Activated CD8-positive, alpha-beta memory T cell treated with anti-CD3 and anti-CD28 coated beads for 48 hours (primary cell): Measurements from ENCODE around the gene HDAC1.
A peak's percentile ranks its signal among the peaks of the same experiment; 100 is the strongest.
"Not testable (repeated sequence)": the region's sequence is repeated elsewhere in the genome, so short reads cannot be mapped to it uniquely, and the experiment has no call there.

Experiments used
- DNase-seq, 3 experiments: peaks; one replicate each; pipeline ENCODE4 v3.0.0-alpha.2; 2020; ENCODE audit warnings: low read depth in 2 of 3, low spot score in 2 of 3

The HDAC1 gene

GRCh38 chr1:32273391-32274208 lies 18.3 kb upstream of the HDAC1 start:
- DNase-seq = peak; percentile 48 to 63 (median 58)

DNA sequence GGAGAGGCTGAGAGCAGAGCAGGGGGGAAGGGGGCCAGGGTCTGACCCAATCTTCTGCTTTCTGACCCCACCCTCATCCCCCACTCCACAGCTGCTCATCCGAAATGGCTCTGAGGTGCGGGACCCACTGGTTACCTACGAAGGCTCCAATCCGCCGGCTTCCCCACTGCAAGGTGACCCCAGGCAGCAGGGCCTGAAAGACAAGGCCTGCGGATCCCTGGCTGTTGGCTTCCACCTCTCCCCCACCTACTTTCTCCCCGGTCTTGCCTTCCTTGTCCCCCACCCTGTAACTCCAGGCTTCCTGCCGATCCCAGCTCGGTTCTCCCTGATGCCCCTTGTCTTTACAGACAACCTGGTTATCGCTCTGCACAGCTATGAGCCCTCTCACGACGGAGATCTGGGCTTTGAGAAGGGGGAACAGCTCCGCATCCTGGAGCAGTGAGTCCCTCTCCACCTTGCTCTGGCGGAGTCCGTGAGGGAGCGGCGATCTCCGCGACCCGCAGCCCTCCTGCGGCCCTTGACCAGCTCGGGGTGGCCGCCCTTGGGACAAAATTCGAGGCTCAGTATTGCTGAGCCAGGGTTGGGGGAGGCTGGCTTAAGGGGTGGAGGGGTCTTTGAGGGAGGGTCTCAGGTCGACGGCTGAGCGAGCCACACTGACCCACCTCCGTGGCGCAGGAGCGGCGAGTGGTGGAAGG lies 17.1 kb upstream of the HDAC1 start:
- no peak for DNase-seq

GRCh38 chr1:32275424-32275823 lies 16.5 kb upstream of the HDAC1 start:
- no peak for DNase-seq

DNA sequence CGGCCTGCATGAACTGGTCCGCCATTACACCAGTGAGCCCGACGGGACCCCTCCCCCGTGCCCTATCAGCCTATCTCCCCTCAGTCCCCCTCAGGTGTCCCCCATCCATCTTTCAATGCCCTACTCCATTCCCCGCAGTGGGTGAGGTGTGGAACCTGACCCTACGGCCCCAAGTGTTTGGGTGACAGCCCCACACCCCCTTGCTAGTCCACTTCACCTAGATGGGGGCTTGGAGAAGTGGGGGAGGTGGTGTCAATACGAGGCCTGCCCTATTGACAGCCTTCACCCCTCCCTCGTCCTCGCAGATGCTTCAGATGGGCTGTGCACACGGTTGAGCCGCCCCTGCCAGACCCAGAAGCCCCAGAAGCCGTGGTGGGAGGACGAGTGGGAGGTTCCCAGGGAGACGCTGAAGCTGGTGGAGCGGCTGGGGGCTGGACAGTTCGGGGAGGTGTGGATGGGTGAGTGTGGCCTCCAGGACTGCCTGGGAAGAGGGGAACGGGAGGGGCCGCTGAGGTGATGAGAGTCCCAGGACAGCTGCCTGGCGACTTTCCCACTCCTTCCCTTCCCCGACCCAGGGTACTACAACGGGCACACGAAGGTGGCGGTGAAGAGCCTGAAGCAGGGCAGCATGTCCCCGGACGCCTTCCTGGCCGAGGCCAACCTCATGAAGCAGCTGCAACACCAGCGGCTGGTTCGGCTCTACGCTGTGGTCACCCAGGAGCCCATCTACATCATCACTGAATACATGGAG lies 15.7 kb upstream of the HDAC1 start:
- DNase-seq = no peak

DNA sequence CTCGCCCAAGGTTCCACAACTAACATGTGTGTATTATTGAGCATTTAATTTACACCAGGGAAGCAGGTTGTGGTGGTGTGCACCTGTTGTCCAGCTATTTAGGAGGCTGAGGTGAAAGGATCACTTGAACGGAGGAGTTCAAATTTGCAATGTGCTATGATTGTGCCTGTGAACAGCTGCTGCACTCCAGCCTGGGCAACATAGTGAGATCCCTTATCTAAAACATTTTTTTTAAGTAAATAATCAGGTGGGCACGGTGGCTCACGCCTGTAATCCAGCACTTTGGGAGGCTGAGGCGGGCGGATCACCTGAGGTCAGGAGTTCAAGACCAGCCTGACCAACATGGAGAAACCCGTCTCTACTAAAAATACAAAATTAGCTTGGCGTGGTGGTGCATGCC lies 7.1 kb upstream of the HDAC1 start:
- not testable (repeated sequence) for DNase-seq

DNA sequence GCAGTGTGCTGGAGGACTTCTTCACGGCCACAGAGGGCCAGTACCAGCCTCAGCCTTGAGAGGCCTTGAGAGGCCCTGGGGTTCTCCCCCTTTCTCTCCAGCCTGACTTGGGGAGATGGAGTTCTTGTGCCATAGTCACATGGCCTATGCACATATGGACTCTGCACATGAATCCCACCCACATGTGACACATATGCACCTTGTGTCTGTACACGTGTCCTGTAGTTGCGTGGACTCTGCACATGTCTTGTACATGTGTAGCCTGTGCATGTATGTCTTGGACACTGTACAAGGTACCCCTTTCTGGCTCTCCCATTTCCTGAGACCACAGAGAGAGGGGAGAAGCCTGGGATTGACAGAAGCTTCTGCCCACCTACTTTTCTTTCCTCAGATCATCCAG lies 6.2 kb upstream of the HDAC1 start:
- DNase-seq = no peak

DNA sequence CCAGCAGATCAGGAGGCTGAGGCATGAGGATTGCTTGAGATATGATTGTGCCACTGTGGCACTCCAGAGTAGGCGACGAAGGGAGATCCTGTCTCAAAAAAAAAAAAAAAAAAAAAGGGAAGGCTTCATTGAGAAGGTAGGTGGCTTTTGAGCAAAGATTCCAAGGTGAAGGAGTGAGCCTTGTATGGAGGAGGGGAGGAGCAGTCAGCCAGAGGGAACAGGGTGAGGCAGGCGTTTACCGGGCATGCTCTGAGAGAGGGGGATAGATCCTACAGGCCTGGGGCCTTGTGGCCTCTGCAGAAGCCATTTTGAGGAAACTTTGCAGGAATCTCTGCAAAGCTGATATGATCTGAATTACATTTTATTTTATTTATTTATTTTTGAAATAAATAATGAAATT lies 5.1 kb upstream of the HDAC1 start:
- DNase-seq = no peak

GRCh38 chr1:32289256-32289655 lies 2.6 kb upstream of the HDAC1 start:
- no peak for DNase-seq

DNA sequence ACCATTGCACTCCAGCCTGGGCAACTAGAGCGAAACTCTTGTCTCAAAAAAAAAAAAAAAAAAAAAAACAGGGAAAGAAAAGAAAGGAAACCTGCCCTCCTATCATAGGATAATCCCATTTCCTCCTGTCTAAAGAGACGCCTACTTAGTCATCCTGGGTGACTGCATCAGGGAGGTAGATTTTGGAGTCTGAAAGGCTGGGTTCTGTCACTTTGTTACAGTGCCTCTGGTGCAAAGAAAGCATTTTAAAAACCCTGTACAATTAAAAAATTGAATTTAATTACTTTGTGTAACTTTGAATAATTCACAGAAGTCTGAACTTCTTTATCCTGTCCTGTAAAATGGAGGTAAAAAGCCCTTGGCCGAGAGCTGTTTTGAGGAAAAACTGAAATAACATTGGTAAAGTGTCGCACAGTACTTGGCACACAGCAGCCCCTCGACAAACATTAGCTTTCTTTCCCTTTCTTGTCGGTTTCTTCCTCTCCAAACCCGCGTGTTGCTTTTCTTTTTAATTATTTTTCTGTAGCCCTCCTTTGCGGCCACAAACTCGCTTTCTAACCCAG lies 657 bp upstream of the HDAC1 start:
- no peak for DNase-seq

DNA sequence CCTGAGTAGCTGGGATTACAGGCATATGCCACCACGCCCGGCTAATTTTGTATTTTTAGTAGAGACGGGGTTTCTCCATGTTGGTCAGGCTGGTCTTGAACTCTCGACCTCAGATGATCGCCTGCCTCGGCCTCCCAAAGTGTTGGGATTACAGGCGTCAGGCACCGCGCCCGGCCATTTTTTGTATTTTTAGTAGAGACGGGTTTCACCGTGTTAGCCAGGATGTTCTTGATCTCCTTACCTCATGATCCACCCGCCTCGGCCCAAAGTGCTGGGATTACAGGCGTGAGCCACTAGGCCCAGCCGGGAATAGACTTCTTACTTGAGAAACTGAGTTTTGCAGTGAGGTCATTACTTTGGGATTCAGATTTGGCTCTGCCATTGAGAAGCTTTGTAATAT lies 6.3 kb downstream of the HDAC1 start:
- DNase-seq = not testable (repeated sequence)

- no peak for DNase-seq
These were observed 7.4 kb downstream of the HDAC1 start for GRCh38 chr1:32299327-32299726.

- DNase-seq = no peak
These were observed 11.5 kb downstream of the HDAC1 start for GRCh38 chr1:32303358-32303757.

DNA sequence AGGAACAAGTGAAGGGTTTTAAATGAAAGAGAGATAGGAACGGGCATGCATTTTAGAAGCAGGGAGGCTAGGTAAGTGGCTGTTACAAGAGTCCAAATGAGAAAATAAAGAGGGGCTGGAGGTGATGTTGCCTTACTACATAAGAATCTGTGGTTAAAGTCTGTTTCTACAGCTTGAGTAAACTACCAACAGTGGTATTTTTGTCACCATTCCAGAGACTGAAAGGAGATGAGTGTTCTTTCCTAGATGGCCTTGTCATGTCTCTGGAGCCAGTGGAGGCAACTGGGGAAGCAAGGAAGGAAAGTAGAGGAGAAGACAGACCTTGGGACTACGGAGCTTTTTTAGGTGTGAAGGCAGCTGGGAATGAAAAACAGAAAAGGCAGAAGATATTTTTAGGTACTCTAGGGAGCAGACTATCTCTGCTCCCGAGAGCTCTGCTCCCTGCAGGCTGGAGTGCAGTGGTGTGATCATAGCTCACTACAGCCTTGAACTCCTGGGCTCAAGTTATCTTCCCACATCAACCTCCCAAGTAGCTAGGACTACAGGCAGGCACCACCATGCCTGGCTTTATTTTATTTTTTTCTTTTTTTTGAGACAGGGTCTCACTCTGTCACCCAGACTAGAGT lies 12.2 kb downstream of the HDAC1 start:
- DNase-seq = no peak

DNA sequence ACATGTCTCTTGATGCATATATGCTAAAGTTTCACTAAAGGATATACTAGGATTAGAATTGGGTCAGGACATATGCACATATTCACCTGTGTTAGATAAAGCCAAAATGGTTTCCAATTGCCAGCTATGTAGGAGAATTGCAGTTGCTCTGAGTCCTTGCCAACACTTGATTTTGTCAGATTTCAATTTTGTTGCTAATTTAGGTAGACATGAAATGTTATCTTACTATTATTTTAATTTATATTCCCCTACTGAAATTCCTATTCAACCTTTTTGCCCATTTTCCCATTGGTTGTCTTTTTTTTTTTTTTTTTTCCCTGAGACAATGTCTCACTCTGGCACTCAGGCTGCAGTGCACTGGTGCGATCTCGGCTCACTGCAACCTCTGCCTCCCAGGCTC lies 13.4 kb downstream of the HDAC1 start:
- no peak for DNase-seq

DNA sequence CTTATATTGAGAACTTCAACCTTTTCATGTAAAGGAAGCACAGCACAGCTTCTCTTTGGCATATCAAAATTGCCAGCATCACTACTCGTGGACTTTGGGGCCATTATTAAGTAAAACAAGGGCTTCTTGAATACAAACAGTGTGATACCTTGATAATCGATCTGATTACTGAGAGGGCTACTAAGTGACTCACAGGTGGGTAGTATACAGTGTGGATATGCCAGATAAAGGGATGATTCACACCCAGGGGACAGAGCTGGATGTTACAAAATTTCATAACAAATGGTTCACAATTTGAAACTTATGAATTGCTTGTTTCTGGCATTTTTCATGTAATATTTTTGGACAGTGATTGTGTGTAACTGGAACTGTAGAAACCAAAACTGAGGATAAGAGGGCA lies 15.4 kb downstream of the HDAC1 start:
- no peak for DNase-seq

DNA sequence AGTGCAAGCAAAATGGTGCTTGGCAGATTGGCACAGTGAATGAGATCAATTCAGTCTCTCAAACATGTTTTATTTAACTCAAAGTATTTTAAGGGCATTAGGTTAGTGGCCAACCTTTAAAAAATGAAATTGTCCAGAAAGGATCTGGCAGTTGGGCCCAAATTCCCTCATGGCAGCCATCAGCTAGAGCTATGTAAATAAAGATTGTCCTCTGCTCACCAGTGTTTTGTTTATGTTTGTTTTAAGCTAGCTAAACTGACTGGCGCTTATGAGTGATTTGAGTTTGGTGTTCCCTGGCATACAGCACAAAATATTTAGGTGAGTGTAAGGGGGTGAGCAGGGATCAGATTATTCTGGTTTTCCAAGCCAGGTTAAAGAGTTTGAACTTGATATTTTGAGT lies 18.1 kb downstream of the HDAC1 start:
- no peak for DNase-seq

GRCh38 chr1:32311709-32312393 lies 20.0 kb downstream of the HDAC1 start:
- DNase-seq = no peak

GRCh38 chr1:32316903-32317277 lies 25.0 kb downstream of the HDAC1 start:
- no peak for DNase-seq

- no peak for DNase-seq
These were observed 26.4 kb downstream of the HDAC1 start for GRCh38 chr1:32318127-32318869.

GRCh38 chr1:32321712-32322291 lies 29.9 kb downstream of the HDAC1 start:
- DNase-seq = no peak
